ENCODE data around the gene ANXA10. TPM values are rescaled to one million over a fixed set of nuclear protein-coding genes. Genes with fewer than 3 reads are reported as not detected.

ANXA10 gene
- total RNA-seq, 1 experiment from 2014 or later = 0.47 TPM

Other genes with a start within 250 kb of the ANXA10 start
- gene DDX60, start 226.2 kb downstream of the ANXA10 start, total RNA-seq (2014; rRNA removed) = 3.2 and 6.3 TPM in 2 replicates

Data from PC-3 (cell line).